Mesendoderm (in vitro differentiated cells): Measurements from ENCODE around the gene BCAT1.

Experiments used
- DNase-seq: peaks from one replicate; pipeline ENCODE4 v3.0.0; 2013
- H2AK5ac ChIP-seq: 2 replicates; pipeline ENCODE4 v1.6.1; 2013; ENCODE audit warnings: low read length, inconsistent platforms
- H2BK120ac ChIP-seq: 2 replicates; pipeline ENCODE4 v1.6.1; 2013; ENCODE audit warnings: low read depth, mild to moderate bottlenecking, low read length, moderate library complexity, mixed read lengths
- H2BK15ac ChIP-seq: replicated peaks from 2 replicates; pipeline ENCODE4 v1.6.1; 2013; ENCODE audit warnings: low read depth, mild to moderate bottlenecking, moderate library complexity
- H2BK5ac ChIP-seq: 2 replicates; pipeline ENCODE4 v1.6.1; 2013; ENCODE audit warnings: low read length, inconsistent platforms
- H3K18ac ChIP-seq: 2 replicates; pipeline ENCODE4 v1.6.1; 2013; ENCODE audit warnings: mild to moderate bottlenecking, low read length, mixed read lengths
- H3K23ac ChIP-seq: one replicate; pipeline ENCODE4 v1.6.1; 2013; ENCODE audit warnings: low read length
- H3K27ac ChIP-seq: 2 replicates; pipeline ENCODE4 v1.5.1; 2013; ENCODE audit warnings: low read depth, mild to moderate bottlenecking, inconsistent platforms, low read length, moderate library complexity
- H3K27me3 ChIP-seq: 2 replicates; pipeline ENCODE4 v1.6.1; 2013; ENCODE audit warnings: low read length, control low read depth, mild to moderate bottlenecking, inconsistent platforms; ENCODE audit not compliant: insufficient read depth, poor library complexity
- H3K36me3 ChIP-seq: 2 replicates; pipeline ENCODE4 v1.6.1; 2013; ENCODE audit warnings: low read length, inconsistent platforms; ENCODE audit not compliant: control insufficient read depth, insufficient read depth
- H3K4ac ChIP-seq: one replicate; pipeline ENCODE4 v1.6.1; 2013; ENCODE audit warnings: low read depth, mild to moderate bottlenecking, low read length, moderate library complexity
- H3K4me1 ChIP-seq: 2 replicates; pipeline ENCODE4 v1.6.1; 2013; ENCODE audit warnings: low read depth, low read length, inconsistent platforms; ENCODE audit not compliant: control insufficient read depth
- H3K4me2 ChIP-seq: 2 replicates; pipeline ENCODE4 v1.6.1; 2013; ENCODE audit warnings: low read length
- H3K4me3 ChIP-seq: 2 replicates; pipeline ENCODE4 v1.5.1; 2013; ENCODE audit warnings: mild to moderate bottlenecking, low read length
- H3K56ac ChIP-seq: one replicate; pipeline ENCODE4 v1.6.1; 2013; ENCODE audit warnings: low read length
- H3K79me1 ChIP-seq: 2 replicates; pipeline ENCODE4 v1.6.1; 2013; ENCODE audit warnings: low read length, inconsistent platforms
- H3K79me2 ChIP-seq: 2 replicates; pipeline ENCODE4 v1.6.1; 2013; ENCODE audit warnings: mild to moderate bottlenecking, low read length; ENCODE audit not compliant: control insufficient read depth, insufficient read depth
- H3K9ac ChIP-seq: 2 replicates; pipeline ENCODE4 v1.6.1; 2013; ENCODE audit warnings: low read length, inconsistent platforms
- H4K5ac ChIP-seq: one replicate; pipeline ENCODE4 v1.6.1; 2013; ENCODE audit warnings: low read length
- H4K8ac ChIP-seq: one replicate; pipeline ENCODE4 v1.6.1; 2013; ENCODE audit warnings: low read depth, mild to moderate bottlenecking, control low read depth, low read length, moderate library complexity
- WGBS: extraction: QIAGEN DNeasy Blood & Tissue Kit; methylation state at CpG from one replicate; pipeline ENCODE4 v1.1.7; 2013; ENCODE audit warnings: low lambda C conversion rate, missing lambda C conversion rate; ENCODE audit not compliant: insufficient coverage; ENCODE audit errors: extremely low coverage; 5-methylcytosine and 5-hydroxymethylcytosine counted together

BCAT1 gene

GRCh38 chr12:24840046-24840800, 108.7 kb downstream of the BCAT1 start:
- H2BK15ac ChIP-seq: no peak overlapping the region

GRCh38 chr12:24839268-24839791, 109.6 kb downstream of the BCAT1 start:
- no peaks in the 10 kb centered on the region for H3K36me3 ChIP-seq
- no peak overlapping the region for H4K5ac ChIP-seq

More at GRCh38 chr12:24840046-24840800, 108.7 kb downstream of the BCAT1 start:
- H3K27ac ChIP-seq: no peak overlapping the region
- H3K4ac ChIP-seq: no peak overlapping the region
- H3K9ac ChIP-seq: no peak overlapping the region
- H3K4me2 ChIP-seq: no peak overlapping the region
- peaks cover 1% of the 10 kb centered on the region for H3K79me1 ChIP-seq
- H2BK5ac ChIP-seq: no peak overlapping the region
- H3K79me2 ChIP-seq: no peaks in the 10 kb centered on the region
- H4K5ac ChIP-seq: no peak overlapping the region
- no peak overlapping the region for H3K56ac ChIP-seq
- H3K27me3 ChIP-seq: no peaks in the 10 kb centered on the region
- H3K36me3 ChIP-seq: no peaks in the 10 kb centered on the region
- H4K8ac ChIP-seq: no peak overlapping the region
- H3K23ac ChIP-seq: no peak overlapping the region
- no peak for DNase-seq
- H2BK120ac ChIP-seq: no peak overlapping the region
- no peaks in the 10 kb centered on the region for H3K4me1 ChIP-seq
- no peak overlapping the region for H3K18ac ChIP-seq
- no peak overlapping the region for H2AK5ac ChIP-seq
- no CpG with 5 or more reads among the region's 1 CpG for WGBS
- no peak overlapping the region for H3K4me3 ChIP-seq

GRCh38 chr12:24838531-24838950, 110.4 kb downstream of the BCAT1 start:
- Histone ChIP-seq H3K36me3 (no peaks in the 10 kb centered on the region), H3K27ac (no peak overlapping the region), H2BK120ac (no peak overlapping the region), H3K18ac (no peak overlapping the region), H3K4me1 (no peaks in the 10 kb centered on the region), H2BK5ac (no peak overlapping the region), H2AK5ac (no peak overlapping the region), H4K5ac (no peak overlapping the region), H3K4me2 (no peak overlapping the region), H3K79me2 (no peaks in the 10 kb centered on the region), H3K79me1 (no peaks in the 10 kb centered on the region), H3K4me3 (no peak overlapping the region), H4K8ac (no peak overlapping the region), H3K27me3 (no peaks in the 10 kb centered on the region), H3K56ac (no peak overlapping the region), H3K9ac (no peak overlapping the region), H3K23ac (no peak overlapping the region), H2BK15ac (no peak overlapping the region), H3K4ac (no peak overlapping the region)
- DNase-seq: no peak
- WGBS: no CpG with 5 or more reads among the region's 2 CpGs

More at GRCh38 chr12:24839268-24839791, 109.6 kb downstream of the BCAT1 start:
- H3K18ac ChIP-seq: no peak overlapping the region
- no peak overlapping the region for H3K4me2 ChIP-seq
- H2BK5ac ChIP-seq: no peak overlapping the region
- H2AK5ac ChIP-seq: no peak overlapping the region
- H3K9ac ChIP-seq: no peak overlapping the region
- H3K79me1 ChIP-seq: peaks cover 1% of the 10 kb centered on the region
- no peak overlapping the region for H2BK120ac ChIP-seq
- H4K8ac ChIP-seq: no peak overlapping the region
- H3K27me3 ChIP-seq: no peaks in the 10 kb centered on the region
- H3K4me3 ChIP-seq: no peak overlapping the region
- no peak overlapping the region for H3K27ac ChIP-seq
- no peak for DNase-seq
- H3K56ac ChIP-seq: no peak overlapping the region
- H3K23ac ChIP-seq: no peak overlapping the region
- H3K4ac ChIP-seq: no peak overlapping the region
- WGBS: no CpG with 5 or more reads among the region's 13 CpGs
- no peak overlapping the region for H2BK15ac ChIP-seq
- H3K79me2 ChIP-seq: no peaks in the 10 kb centered on the region
- no peaks in the 10 kb centered on the region for H3K4me1 ChIP-seq

- no peak for DNase-seq
- H2BK5ac ChIP-seq: no peak overlapping the region
- no peak overlapping the region for H3K18ac ChIP-seq
- H3K79me2 ChIP-seq: no peaks in the 10 kb centered on the region
- no peak overlapping the region for H4K8ac ChIP-seq
- H3K4ac ChIP-seq: no peak overlapping the region
- no peaks in the 10 kb centered on the region for H3K79me1 ChIP-seq
- no peaks in the 10 kb centered on the region for H3K36me3 ChIP-seq
- no peak overlapping the region for H3K56ac ChIP-seq
- 100% methylated on average over 1 of the region's 2 CpGs for WGBS
- no peak overlapping the region for H2AK5ac ChIP-seq
- H3K27me3 ChIP-seq: no peaks in the 10 kb centered on the region
- H2BK120ac ChIP-seq: no peak overlapping the region
- H3K9ac ChIP-seq: no peak overlapping the region
- H4K5ac ChIP-seq: no peak overlapping the region
- H3K4me3 ChIP-seq: no peak overlapping the region
- no peak overlapping the region for H2BK15ac ChIP-seq
- H3K27ac ChIP-seq: no peak overlapping the region
- no peak overlapping the region for H3K4me2 ChIP-seq
- H3K4me1 ChIP-seq: no peaks in the 10 kb centered on the region
- H3K23ac ChIP-seq: no peak overlapping the region
These were observed 113.5 kb downstream of the BCAT1 start for GRCh38 chr12:24835377-24835776.

DNA sequence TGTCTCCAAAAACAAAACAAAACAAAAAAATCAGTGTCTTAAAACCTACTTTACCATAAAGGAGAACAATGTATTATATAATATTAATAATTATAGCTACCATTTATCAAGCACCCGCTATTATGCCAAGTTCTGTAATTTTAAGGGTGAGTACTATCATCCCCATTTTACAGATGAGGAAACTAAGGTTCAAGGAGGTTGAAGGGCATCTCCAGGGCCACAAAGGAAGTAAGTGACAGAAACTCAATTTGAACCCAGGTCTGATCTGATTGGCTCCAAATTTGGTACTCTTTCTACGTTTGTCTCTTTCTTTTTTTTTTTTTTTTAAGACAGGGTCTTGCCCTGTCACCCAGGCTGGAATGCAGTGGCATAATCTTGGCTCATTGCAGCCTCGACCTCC, 115.4 kb downstream of the BCAT1 start:
- Histone ChIP-seq H3K27ac (no peak overlapping the region), H3K79me1 (no peaks in the 10 kb centered on the region), H3K79me2 (no peaks in the 10 kb centered on the region), H3K23ac (no peak overlapping the region), H4K8ac (no peak overlapping the region), H4K5ac (no peak overlapping the region), H3K4me2 (no peak overlapping the region), H2AK5ac (no peak overlapping the region), H3K18ac (no peak overlapping the region), H2BK5ac (no peak overlapping the region), H3K4me1 (no peaks in the 10 kb centered on the region), H3K27me3 (no peaks in the 10 kb centered on the region), H3K36me3 (no peaks in the 10 kb centered on the region), H2BK120ac (no peak overlapping the region), H3K56ac (no peak overlapping the region), H2BK15ac (no peak overlapping the region), H3K4ac (no peak overlapping the region), H3K4me3 (no peak overlapping the region), H3K9ac (no peak overlapping the region)
- no peak for DNase-seq
- no CpG with 5 or more reads among the region's 3 CpGs for WGBS
